Upper lobe of left lung (tissue), 4 donors: Measurements from ENCODE around the gene ATP9A.

Source experiments
- EP300 ChIP-seq, 4 donors: sonication (generic); formaldehyde crosslinking; IDR thresholded peaks; one replicate each; pipeline ENCODE4 v1.5.1; 2017; ENCODE audit warnings: antibody characterized with exemption in 4 of 4, control low read depth in 2 of 4
- POLR2A ChIP-seq, 4 donors: fragments of 450-650 bp; IDR thresholded peaks; one replicate each; pipeline ENCODE4 v1.5.1; 2016 to 2017; ENCODE audit warnings: antibody characterized with exemption in 4 of 4, mild to moderate bottlenecking in 2 of 4
- POLR2AphosphoS5 ChIP-seq, 2 donors: sonication (generic); formaldehyde crosslinking; IDR thresholded peaks; one replicate each; pipeline ENCODE4 v1.5.1; 2017; ENCODE audit warnings: antibody characterized with exemption in 2 of 2
- TF ChIP-seq, protein P1 (sequence below), 6 experiments: fragments of 450-650 bp in 4 of 6; fragments of 200-600 bp in 2 of 6; sonication (generic) in 2 of 6; IDR thresholded peaks; one replicate each; pipeline ENCODE4 v1.5.1; 2016 to 2019; ENCODE audit warnings: antibody characterized with exemption in 6 of 6

DNA sequence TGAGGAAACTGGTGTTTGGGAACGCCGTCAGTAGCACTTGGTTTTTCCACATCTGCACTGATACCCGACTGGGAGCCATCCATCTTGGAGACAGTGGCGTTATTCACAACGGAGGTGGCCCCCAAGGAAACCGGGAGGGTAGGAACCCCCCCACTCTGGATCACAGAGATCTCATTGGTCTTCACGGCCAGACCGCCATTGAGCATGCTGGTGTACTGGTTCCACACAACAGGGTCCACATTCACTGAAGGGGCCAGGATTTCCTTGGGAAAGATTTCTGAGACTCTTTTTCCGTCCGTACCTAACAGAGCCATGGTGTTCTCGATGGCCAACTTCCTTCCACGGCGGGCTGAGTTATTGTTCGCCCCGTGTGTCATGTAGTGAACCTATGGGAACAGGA is 16.1 kb upstream of the ATP9A start:
- no peak for TF ChIP-seq POLR2AphosphoS5 (IDR thresholded peaks at IDR 0.05)
- no peak for TF ChIP-seq EP300 (IDR thresholded peaks at IDR 0.05)
- no peak for TF ChIP-seq POLR2A (IDR thresholded peaks at IDR 0.05)
- TF ChIP-seq, protein P1, sequence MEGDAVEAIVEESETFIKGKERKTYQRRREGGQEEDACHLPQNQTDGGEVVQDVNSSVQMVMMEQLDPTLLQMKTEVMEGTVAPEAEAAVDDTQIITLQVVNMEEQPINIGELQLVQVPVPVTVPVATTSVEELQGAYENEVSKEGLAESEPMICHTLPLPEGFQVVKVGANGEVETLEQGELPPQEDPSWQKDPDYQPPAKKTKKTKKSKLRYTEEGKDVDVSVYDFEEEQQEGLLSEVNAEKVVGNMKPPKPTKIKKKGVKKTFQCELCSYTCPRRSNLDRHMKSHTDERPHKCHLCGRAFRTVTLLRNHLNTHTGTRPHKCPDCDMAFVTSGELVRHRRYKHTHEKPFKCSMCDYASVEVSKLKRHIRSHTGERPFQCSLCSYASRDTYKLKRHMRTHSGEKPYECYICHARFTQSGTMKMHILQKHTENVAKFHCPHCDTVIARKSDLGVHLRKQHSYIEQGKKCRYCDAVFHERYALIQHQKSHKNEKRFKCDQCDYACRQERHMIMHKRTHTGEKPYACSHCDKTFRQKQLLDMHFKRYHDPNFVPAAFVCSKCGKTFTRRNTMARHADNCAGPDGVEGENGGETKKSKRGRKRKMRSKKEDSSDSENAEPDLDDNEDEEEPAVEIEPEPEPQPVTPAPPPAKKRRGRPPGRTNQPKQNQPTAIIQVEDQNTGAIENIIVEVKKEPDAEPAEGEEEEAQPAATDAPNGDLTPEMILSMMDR (IDR thresholded peaks at IDR 0.05): no peak
